Activated naive CD8-positive, alpha-beta T cell treated with anti-CD3 and anti-CD28 coated beads, Interleukin-2, amount 10 ng/mL, durations not matched to agents 7 days and 5 days (primary cell): ENCODE measurements around the gene C16orf95. TPM values are rescaled to one million over a fixed set of nuclear protein-coding genes. Genes with fewer than 3 reads are reported as not detected.

Experiments
- ATAC-seq: fragments of 150-1000 bp; cut with Tn5 transposase; one replicate; pipeline ENCODE4 v1.10.0; 2021; ENCODE audit warnings: low read depth, moderate library complexity
- POLR2A ChIA-PET: fragments of 350-600 bp; sonication (Branson Sonifier 250); formaldehyde crosslinking; loops from one replicate; lab custom pipeline; 2021; ENCODE audit warnings: antibody characterized with exemption; lab: Charles Lee
- DNase-seq: peaks from one replicate; pipeline ENCODE4 v3.0.0; 2021
- H3K27ac Mint-ChIP-seq: one replicate; pipeline ENCODE4 v1.8.0; 2022; ENCODE audit warnings: mild to moderate bottlenecking, mixed read lengths
- H3K27me3 Mint-ChIP-seq: one replicate; pipeline ENCODE4 v1.8.0; 2022; ENCODE audit warnings: mild to moderate bottlenecking, moderate library complexity, mixed read lengths
- H3K36me3 Mint-ChIP-seq: one replicate; pipeline ENCODE4 v1.8.0; 2021; ENCODE audit warnings: mild to moderate bottlenecking, mixed read lengths
- H3K4me1 Mint-ChIP-seq: one replicate; pipeline ENCODE4 v1.8.0; 2021; ENCODE audit warnings: mixed read lengths
- H3K4me3 Mint-ChIP-seq: one replicate; pipeline ENCODE4 v1.8.0; 2022; ENCODE audit warnings: mild to moderate bottlenecking, moderate library complexity, mixed read lengths
- H3K9me3 Mint-ChIP-seq: one replicate; pipeline ENCODE4 v1.8.0; 2021; ENCODE audit warnings: mixed read lengths
- total RNA-seq, 2 experiments: library from RNA; stranded (reverse); gene quantifications; one replicate each; pipeline ENCODE4 v1.2.3, GENCODE V29; 2021

C16orf95 gene
- total RNA-seq, 2 experiments from 2014 or later: 4.9 to 8.0 TPM

DNA sequence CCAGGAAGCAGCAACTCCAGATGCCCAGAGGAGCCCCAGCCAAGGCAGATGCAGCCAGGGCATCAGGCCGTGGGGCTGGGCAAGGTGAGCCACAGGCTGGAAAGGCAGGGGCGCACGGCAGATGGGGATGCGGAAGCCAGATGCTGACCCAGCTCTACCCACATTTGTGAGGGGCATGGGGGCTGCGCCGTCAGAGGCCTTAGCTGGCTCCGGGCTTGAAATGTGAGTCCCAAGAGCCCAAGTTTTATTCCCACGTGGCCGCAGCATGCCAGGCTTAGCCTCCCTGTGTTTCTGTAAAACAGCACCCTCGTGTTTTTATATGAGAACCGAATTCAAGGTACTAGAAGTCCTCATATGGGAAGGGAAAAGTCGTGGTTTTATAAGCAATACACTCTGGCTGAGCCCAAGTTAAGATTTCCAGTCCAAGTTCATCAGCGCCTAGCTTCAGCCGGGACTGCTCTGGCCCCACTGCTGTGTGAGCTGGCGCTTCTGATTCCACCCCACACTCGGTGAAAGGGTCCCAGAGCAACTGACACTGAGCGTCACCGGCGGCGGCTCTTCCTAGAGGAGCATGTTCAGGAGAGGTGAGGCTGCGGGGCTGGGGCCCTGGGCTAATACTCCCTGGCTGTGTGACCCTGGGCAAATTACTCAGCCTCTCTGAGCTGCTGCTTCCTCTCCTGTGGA, 6.7 kb upstream of the C16orf95 start:
- no peak for DNase-seq
- no peak for ATAC-seq
- no peaks in the 10 kb centered on the region for H3K9me3 Mint-ChIP-seq
- H3K27ac Mint-ChIP-seq: no peak overlapping the region
- no peaks in the 10 kb centered on the region for H3K27me3 Mint-ChIP-seq
- peaks cover under 1% of the 10 kb centered on the region for H3K36me3 Mint-ChIP-seq
- POLR2A ChIA-PET: no interaction called here
- peaks cover 5% of the 10 kb centered on the region for H3K4me1 Mint-ChIP-seq
- no peak overlapping the region for H3K4me3 Mint-ChIP-seq

DNA sequence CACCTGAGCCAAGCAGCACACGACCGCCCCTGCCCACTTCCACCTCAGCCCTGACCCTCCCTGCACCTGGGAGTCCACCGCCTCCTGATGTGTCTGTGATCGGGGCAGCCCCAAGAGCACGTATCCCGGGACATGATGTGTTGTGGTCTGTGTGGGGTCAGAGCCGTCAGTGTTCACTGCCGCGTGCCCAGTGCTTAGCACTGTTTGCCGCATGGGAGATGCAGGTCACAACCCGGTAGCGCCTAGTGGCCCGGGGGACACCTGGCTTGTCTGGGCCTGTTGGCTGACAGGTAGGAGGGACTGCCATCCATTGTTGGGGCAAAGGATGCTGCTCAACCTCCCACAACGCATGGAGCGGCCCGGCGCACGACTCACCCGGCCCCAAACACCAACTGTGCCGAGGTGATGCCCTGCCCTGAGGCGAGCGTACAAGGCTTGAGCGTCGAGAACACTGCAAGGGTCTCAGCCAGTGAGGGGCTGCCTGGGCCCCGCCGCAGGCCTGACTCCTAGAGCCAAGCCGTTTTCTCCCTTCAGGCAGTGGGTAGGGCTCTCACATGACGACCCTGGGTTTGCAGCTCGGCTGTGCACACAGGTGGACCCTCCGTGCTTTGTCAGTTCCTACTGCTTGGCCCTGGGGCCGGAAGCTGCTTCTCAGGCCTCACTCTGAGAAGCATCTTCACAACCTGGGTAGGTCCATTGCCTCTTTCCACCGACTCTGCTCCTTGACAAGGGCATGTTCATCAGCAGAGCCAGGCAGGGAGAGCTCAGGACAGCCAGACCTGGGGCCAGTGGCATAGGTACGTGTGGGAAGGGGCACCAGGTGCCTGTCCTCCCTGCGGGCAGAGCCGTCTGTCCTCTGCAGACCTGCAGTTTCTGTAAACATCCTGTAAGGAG, 5.9 kb upstream of the C16orf95 start:
- no peaks in the 10 kb centered on the region for H3K27me3 Mint-ChIP-seq
- ATAC-seq: no peak
- POLR2A ChIA-PET: no interaction called here
- DNase-seq: no peak
- H3K4me1 Mint-ChIP-seq: peaks cover 13% of the 10 kb centered on the region
- H3K36me3 Mint-ChIP-seq: peaks cover 5% of the 10 kb centered on the region
- H3K27ac Mint-ChIP-seq: no peak overlapping the region
- H3K9me3 Mint-ChIP-seq: no peaks in the 10 kb centered on the region
- H3K4me3 Mint-ChIP-seq: no peak overlapping the region

DNA sequence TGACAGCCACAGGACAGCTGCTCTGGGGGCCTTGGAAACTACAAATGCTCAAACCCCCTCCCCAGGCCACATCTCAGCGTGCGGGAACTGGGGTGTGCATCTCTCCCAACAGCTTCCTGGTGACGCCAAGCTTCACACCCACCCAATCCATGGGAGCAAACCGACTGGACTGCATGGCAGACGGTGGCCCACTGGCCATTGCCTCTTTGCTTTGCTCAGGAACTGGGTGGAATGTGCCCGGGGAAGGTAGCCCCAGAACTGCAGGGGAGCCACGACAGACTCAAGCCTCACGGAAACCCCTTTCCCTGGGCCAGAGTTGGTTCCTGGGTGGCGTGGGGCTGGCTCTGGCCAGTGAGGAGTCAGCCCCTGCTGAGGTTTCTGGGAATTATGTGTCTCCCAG, 5.2 kb upstream of the C16orf95 start:
- Mint-ChIP-seq H3K4me1 (peaks cover 15% of the 10 kb centered on the region), H3K9me3 (no peaks in the 10 kb centered on the region), H3K36me3 (peaks cover 5% of the 10 kb centered on the region), H3K27ac (no peak overlapping the region), H3K27me3 (no peaks in the 10 kb centered on the region), H3K4me3 (no peak overlapping the region)
- ATAC-seq (no peak), DNase-seq (no peak)
- POLR2A ChIA-PET: no interaction called here

DNA sequence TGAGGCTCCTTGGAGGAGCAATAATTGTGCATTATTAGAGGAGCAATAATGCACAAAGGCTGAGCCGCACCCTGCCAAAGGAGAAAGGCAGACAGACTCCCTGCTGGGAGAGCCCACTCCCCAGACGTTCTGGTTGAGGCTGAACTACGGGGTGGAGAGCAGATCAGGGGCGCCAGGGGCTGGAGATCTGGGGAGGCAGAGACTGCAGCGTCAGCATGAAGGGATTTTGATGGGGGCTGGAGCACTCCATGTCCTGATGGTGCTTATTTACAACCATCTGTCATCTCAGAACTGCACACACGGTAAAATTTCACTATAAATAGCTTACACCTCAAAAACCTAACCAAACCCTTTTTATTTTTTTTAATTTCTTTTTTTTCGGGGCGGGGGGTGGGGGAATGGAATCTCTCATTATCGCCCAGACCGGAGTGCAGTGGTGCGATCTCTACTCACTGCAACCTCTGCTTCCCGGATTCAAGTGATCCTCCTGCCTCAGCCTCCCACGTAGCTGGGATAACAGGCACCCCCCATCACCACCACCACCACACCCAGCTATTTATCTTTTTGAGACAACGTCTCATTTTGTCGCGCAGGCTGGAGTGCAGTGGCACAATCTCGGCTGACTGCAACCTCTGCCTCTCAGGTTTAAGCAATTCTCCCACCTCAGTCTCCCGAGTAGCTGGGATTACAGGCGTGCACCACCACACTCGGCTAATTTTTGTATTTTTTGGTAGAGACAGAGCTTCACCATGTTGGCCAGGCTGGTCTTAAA, 4.3 kb upstream of the C16orf95 start:
- POLR2A ChIA-PET: interaction anchor here (0.8 kb wide), 1 partner anchor 62 kb away, joined by 4 read pairs; the partner anchor contains the start of gene FBXO31
- Mint-ChIP-seq H3K4me1 (peaks cover 17% of the 10 kb centered on the region), H3K36me3 (peaks cover 5% of the 10 kb centered on the region), H3K27ac (no peak overlapping the region), H3K4me3 (no peak overlapping the region), H3K27me3 (no peaks in the 10 kb centered on the region), H3K9me3 (no peaks in the 10 kb centered on the region)
- no peak for ATAC-seq
- no peak for DNase-seq

DNA sequence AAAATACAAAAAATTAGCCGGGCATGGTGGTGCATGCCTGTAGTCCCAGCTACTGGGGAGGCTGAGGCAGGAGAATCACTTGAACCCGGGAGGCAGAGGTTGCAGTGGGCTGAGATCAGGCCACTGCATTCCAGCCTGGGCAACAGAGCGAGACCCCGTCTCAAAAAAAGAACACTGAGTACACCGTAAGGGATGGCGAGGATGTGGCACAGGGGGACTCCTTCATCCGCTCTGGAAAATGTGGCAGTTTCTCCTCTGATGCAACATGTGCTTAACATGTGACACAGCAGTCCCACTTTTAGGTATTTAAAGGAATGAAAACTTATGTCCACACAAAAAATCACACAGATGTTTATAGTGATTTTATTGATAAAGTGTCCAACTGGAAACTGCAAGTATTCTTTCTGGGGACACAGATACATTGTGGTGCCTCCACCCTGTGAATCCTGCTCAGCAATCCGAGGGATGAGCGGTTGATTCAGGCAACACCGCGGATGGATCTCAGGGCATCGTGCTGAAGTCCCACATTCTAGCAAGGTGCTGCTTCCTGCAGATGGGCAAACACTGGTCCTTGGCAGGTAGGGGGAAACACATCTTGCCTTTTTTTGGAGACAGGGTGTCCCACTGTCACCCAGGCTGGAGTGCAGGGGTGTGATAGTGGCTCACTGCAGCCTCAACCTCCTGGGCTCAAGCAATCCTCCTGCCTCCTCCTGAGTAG, 3.5 kb upstream of the C16orf95 start:
- ATAC-seq (no peak), DNase-seq (no peak)
- Mint-ChIP-seq H3K27me3 (no peaks in the 10 kb centered on the region), H3K36me3 (peaks cover 5% of the 10 kb centered on the region), H3K4me1 (peaks cover 18% of the 10 kb centered on the region), H3K9me3 (no peaks in the 10 kb centered on the region), H3K4me3 (no peak overlapping the region), H3K27ac (no peak overlapping the region)
- POLR2A ChIA-PET: no interaction called here

DNA sequence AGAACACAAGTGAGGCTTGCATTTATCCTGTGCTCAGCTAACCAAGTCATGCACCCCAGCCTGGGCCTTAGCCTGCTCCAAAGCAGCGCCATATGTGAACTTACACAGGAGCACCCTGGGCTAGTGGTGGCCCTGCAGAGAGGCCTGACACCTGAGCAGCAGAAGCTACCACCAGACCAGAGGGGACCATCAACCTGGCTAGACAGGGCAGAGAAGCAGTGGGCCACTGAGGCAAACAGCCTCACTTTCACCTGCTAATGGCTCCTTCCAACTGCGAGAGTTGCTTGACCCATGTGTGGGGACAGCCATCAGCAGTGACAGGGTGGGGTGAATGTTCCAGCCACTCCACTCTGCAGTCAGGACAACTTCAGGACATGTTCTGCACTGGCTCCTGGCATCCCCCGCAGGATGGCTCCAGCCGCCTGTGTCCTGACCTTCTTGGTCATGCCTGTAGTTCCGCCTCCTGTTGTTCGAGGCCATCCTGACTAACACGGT, 2.9 kb upstream of the C16orf95 start:
- H3K4me1 Mint-ChIP-seq: peaks cover 16% of the 10 kb centered on the region
- no peak overlapping the region for H3K27ac Mint-ChIP-seq
- ATAC-seq (no peak), DNase-seq (no peak)
- POLR2A ChIA-PET: interaction anchor here (0.8 kb wide), 1 partner anchor 8 kb away, joined by 3 read pairs; no protein-coding TSS in a partner anchor
- H3K4me3 Mint-ChIP-seq: no peak overlapping the region
- H3K9me3 Mint-ChIP-seq: no peaks in the 10 kb centered on the region
- no peaks in the 10 kb centered on the region for H3K27me3 Mint-ChIP-seq
- peaks cover 5% of the 10 kb centered on the region for H3K36me3 Mint-ChIP-seq

DNA sequence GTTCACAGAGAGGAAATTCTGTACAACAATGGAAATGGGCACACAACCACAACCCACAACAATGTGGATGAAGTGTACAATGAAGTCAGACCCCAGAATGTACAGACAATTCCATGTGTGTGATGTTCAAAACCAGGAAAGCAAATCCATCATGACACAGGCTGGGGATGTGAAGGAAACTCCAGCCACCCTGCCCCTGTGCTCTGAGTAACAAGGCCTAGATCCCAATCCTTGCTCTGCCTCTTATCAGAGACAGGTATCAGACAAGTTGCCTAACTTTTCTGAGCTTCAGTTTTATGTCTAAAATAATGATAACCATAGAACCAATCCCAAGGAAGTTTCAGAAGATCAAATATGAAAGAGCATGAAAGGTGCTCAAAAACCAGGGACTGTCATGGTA, 1.8 kb upstream of the C16orf95 start:
- H3K4me1 Mint-ChIP-seq: peaks cover 16% of the 10 kb centered on the region
- H3K4me3 Mint-ChIP-seq: peak overlapping the region; percentile 90
- ATAC-seq (no peak), DNase-seq (no peak)
- POLR2A ChIA-PET: interaction anchor here (0.8 to 3.1 kb wide), 3 partner anchors 9 to 74 kb away, joined by 3 to 24 read pairs (median 24); partner anchors contain the start of gene MAP1LC3B
- no peaks in the 10 kb centered on the region for H3K27me3 Mint-ChIP-seq
- H3K9me3 Mint-ChIP-seq: no peaks in the 10 kb centered on the region
- peak overlapping the region; percentile 97 for H3K27ac Mint-ChIP-seq
- H3K36me3 Mint-ChIP-seq: peaks cover 5% of the 10 kb centered on the region

DNA sequence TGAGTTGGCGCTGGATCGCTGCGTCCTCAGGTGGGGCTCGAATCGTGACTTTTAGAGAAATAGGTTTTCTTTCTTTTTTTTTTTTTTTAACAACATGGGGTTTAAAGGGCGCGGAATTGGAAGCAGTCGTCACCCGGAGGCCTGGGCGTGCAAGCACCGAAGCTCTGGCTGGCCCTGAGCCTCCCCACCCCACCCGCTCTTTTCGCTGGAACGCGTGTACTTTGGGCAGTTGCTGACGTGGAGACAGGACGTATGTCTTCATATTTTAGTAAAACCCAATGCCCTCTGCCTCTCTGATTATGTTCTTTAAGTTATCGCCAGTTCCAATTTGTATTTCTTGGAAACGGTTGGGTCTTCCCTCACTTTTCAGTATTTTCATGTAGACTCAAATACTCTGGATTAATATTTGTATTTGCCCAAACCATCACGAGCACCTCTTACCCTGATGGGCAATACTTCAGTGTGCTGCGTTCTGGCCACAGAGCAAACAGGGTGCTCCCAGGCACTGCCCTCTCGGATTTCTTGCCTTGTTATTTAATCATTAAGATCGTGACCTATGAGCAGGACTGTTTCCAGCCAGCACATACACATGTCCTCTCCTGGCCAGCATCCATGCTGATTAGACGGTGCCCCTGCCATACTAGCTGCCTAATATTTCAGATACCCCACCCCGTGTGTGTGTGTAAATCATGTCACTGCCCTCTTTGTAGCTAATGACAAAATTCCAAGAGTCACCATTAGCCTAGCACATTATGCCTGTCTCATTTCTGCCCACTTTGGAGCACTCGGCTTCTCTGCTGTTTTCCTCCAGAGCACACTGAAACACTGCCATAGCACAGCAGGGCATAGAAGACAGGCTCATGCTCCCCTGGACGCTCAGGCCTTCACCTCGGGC, 805 bp upstream of the C16orf95 start:
- Mint-ChIP-seq H3K4me1 (peaks cover 16% of the 10 kb centered on the region), H3K9me3 (no peaks in the 10 kb centered on the region), H3K4me3 (peak overlapping the region; percentile 90), H3K36me3 (peaks cover 5% of the 10 kb centered on the region), H3K27ac (peak overlapping the region; percentile 97), H3K27me3 (no peaks in the 10 kb centered on the region)
- ATAC-seq: peak; percentile 49
- DNase-seq: no peak
- POLR2A ChIA-PET: interaction anchor here (0.6 to 3.1 kb wide), 13 partner anchors 10 to 763 kb away, joined by 3 to 25 read pairs (median 4); partner anchors contain the start of genes FBXO31, MAP1LC3B and MTHFSD

DNA sequence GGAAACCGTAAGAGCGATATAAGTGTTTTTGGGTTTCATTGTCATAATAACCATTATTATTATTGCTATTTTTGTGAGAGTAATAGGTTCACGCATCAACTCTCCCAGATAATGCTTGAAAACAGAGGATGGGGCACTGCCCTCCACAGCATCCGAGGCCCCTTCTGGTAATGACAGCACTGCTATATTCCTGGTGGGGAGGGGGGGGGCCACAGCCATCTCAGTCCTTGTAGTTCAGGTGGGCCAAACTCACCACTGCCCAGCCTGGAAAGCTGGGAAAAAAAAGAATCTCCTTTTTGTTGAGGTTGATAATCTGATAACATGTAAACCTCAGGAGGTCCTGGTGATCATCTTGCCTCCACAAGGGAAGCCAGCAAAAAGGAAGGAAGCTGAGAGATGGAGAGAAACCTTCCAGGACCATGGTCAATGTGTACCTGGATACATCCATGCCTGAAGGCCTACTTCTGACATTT, 706 bp downstream of the C16orf95 start:
- Mint-ChIP-seq H3K4me3 (peak overlapping the region; percentile 90), H3K27ac (peak overlapping the region; percentile 97), H3K36me3 (peaks cover 5% of the 10 kb centered on the region), H3K4me1 (peaks cover 16% of the 10 kb centered on the region), H3K27me3 (no peaks in the 10 kb centered on the region), H3K9me3 (no peaks in the 10 kb centered on the region)
- no peak for ATAC-seq
- POLR2A ChIA-PET: interaction anchor here (0.8 to 3.1 kb wide), 7 partner anchors 11 to 77 kb away, joined by 3 to 25 read pairs (median 9); partner anchors contain the start of genes FBXO31 and MAP1LC3B
- no peak for DNase-seq

DNA sequence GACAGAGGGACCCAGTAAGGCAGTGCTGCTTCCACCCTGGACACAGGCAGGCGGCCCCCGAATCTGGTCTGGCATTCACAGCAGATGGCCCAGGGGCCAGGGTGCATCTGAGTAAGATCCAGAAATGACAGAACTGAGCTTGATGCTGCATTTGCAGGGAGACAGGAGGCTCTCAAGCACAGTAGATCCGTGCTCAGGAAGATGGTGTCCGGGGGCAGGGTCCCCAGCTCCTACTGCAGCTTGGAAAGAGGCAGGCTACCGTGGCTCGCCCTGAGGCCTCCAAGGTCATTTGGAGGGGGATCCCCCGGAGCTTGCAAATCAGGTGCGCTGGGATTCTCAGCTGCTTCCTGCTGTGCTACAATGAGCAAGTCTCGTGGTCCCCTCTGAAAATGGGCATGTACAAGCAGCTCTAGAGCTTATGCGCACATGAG, 2.2 kb downstream of the C16orf95 start:
- no peak overlapping the region for H3K4me3 Mint-ChIP-seq
- H3K36me3 Mint-ChIP-seq: peaks cover 5% of the 10 kb centered on the region
- DNase-seq (no peak), ATAC-seq (no peak)
- no peaks in the 10 kb centered on the region for H3K27me3 Mint-ChIP-seq
- no peak overlapping the region for H3K27ac Mint-ChIP-seq
- H3K4me1 Mint-ChIP-seq: peaks cover 16% of the 10 kb centered on the region
- H3K9me3 Mint-ChIP-seq: no peaks in the 10 kb centered on the region
- POLR2A ChIA-PET: interaction anchor here (0.9 to 1.3 kb wide), 2 partner anchors 69 to 73 kb away, joined by 3 to 4 read pairs; partner anchors contain the start of gene FBXO31

DNA sequence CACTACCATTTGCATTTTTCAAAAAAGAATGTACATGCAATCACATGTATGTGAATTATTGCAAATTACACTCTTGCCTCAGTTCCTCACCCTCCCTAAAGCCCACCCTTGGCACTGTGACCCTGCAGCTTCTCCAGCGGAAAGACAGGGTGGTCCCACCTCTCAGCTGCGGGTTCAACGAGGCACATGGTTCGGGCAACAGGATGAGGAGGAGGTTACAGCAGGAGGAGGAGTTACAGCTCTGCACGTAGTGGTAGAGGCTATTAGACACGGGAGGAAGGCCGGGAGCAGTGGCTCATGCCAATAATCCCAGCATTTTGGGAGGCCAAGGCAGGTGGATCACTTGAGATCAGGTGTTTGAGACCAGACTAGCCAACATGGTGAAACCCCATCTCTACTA, 5.2 kb downstream of the C16orf95 start:
- Mint-ChIP-seq H3K9me3 (no peaks in the 10 kb centered on the region), H3K27me3 (no peaks in the 10 kb centered on the region), H3K4me3 (no peak overlapping the region), H3K27ac (no peak overlapping the region), H3K36me3 (peaks cover 4% of the 10 kb centered on the region), H3K4me1 (peaks cover 4% of the 10 kb centered on the region)
- ATAC-seq (no peak), DNase-seq (no peak)
- POLR2A ChIA-PET: no interaction called here
